ENCODE data around the gene ERAP2.
"Not testable (repeated sequence)": the region's sequence is repeated elsewhere in the genome, so short reads cannot be mapped to it uniquely, and the experiment has no call there.

Gene ERAP2

GRCh38 chr5:96839071-96839592 is 37.2 kb upstream of the ERAP2 start:
- no peak for TF ChIP-seq CTCF (IDR thresholded peaks at IDR 0.05; ENCODE audit: borderline replicate concordance, insufficient read depth, low read depth, low read length)
- H3K4me3 ChIP-seq (ENCODE audit: low read depth, low read length): no peak overlapping the region

DNA sequence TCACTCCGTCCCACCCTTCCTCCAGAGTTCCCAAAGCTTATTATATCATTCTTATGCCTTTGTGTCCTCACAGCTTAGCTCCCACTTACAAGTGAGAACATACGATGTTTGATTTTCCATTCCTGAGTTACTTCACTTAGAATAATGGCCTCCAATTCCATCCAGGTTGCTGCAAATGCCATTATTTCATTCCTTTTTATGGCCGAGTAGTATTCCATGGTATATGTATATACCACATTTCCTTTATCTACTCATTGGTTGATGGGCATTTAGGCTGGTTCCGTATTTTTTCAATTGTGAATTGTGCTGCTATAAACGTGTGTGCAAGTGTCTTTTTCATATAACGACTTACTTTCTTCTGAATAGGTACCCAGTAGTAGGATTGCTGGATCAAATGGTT is 34.4 kb upstream of the ERAP2 start:
- H3K4me3 ChIP-seq (ENCODE audit: low read depth, low read length): not testable (repeated sequence)

GRCh38 chr5:96843140-96843539 is 33.2 kb upstream of the ERAP2 start:
- H3K4me3 ChIP-seq (ENCODE audit: low read depth, low read length): no peak overlapping the region
- no peak for TF ChIP-seq CTCF (IDR thresholded peaks at IDR 0.05; ENCODE audit: borderline replicate concordance, insufficient read depth, low read depth, low read length)

- no peak overlapping the region for H3K4me3 ChIP-seq (ENCODE audit: low read depth, low read length)
- TF ChIP-seq CTCF (IDR thresholded peaks at IDR 0.05; ENCODE audit: borderline replicate concordance, insufficient read depth, low read depth, low read length): no peak
Observed at GRCh38 chr5:96844481-96844990, 31.8 kb upstream of the ERAP2 start.

- H3K4me3 ChIP-seq (ENCODE audit: low read depth, low read length): no peak overlapping the region
- no peak for TF ChIP-seq CTCF (IDR thresholded peaks at IDR 0.05; ENCODE audit: borderline replicate concordance, insufficient read depth, low read depth, low read length)
Observed at GRCh38 chr5:96851312-96852062, 24.8 kb upstream of the ERAP2 start.

GRCh38 chr5:96852759-96853158 is 23.5 kb upstream of the ERAP2 start:
- no peak for TF ChIP-seq CTCF (IDR thresholded peaks at IDR 0.05; ENCODE audit: borderline replicate concordance, insufficient read depth, low read depth, low read length)
- H3K4me3 ChIP-seq (ENCODE audit: low read depth, low read length): no peak overlapping the region

GRCh38 chr5:96854067-96854466 is 22.2 kb upstream of the ERAP2 start:
- no peak for TF ChIP-seq CTCF (IDR thresholded peaks at IDR 0.05; ENCODE audit: borderline replicate concordance, insufficient read depth, low read depth, low read length)
- no peak overlapping the region for H3K4me3 ChIP-seq (ENCODE audit: low read depth, low read length)

Measured in GM12875 (cell line).